ENCODE results near the gene ESYT3. TPM values are rescaled to one million over a fixed set of nuclear protein-coding genes. Genes with fewer than 3 reads are reported as not detected.

ESYT3 gene
- total and polyA plus RNA-seq, 2 of the 8 experiments (the other 6 are each of a cell fraction or from before 2014, with no cell fraction given), result 4.4 to 7.3 TPM

- no peaks in the 10 kb centered on the region for H3K36me3 ChIP-seq (ENCODE audit: control insufficient read depth in 2 of 4, insufficient read depth in 4 of 4, low read length in 3 of 4)
Observed at GRCh38 chr3:138451595-138452162, 17.3 kb downstream of the ESYT3 start.

More at GRCh38 chr3:138451595-138452162, 17.3 kb downstream of the ESYT3 start:
- Histone ChIP-seq H3K18ac (ENCODE audit: extremely low read depth, low read length) (peak overlapping the region; percentile 48; the same call in 1 of the 2 replicates), H3K4ac (replicated peaks; ENCODE audit: insufficient read length, low read depth, low read length) (peak overlapping the region; percentile 91), H3K9ac (replicated peaks in 1 of 4; ENCODE audit: extremely low read depth in 1 of 4, low read depth in 3 of 4, low read length in 3 of 4) (no peak overlapping the region), H3K14ac (ENCODE audit: insufficient read length) (no peak overlapping the region), H2AFZ (ENCODE audit: low read length) (no peak overlapping the region), H4K5ac (ENCODE audit: insufficient read length, low read depth, low read length) (no peak overlapping the region), H2BK120ac (replicated peaks; ENCODE audit: low read depth, low read length) (no peak overlapping the region), H2BK15ac (ENCODE audit: low read length) (no peak overlapping the region), H3K4me3 (ENCODE audit: extremely low read depth in 1 of 4, insufficient read depth in 2 of 4, low read depth in 3 of 4, low read length in 4 of 4) (no peak overlapping the region), H4K20me1 (replicated peaks in 1 of 2; ENCODE audit: control insufficient read depth in 1 of 2, insufficient read depth in 2 of 2, low read length in 2 of 2) (peaks cover 0 to 2% of the 10 kb centered on the region in 2 experiments), H3K56ac (replicated peaks; ENCODE audit: insufficient read length, low read depth, low read length) (no peak overlapping the region), H3K9me3 (ENCODE audit: insufficient read depth in 2 of 2, low read depth in 1 of 2, low read length in 1 of 2) (peaks cover 0 to 3% of the 10 kb centered on the region in 2 experiments; a peak in 2 of 4 replicates), H3K79me1 (ENCODE audit: low read depth, low read length) (no peaks in the 10 kb centered on the region), H2BK20ac (ENCODE audit: low read length) (0 out of 2 replicates have a peak overlapping the region, but pooled peaks have one; percentile 80), H3K23me2 (ENCODE audit: low read depth, low read length) (no peaks in the 10 kb centered on the region; the same call in 1 of the 2 replicates), H3K23ac (ENCODE audit: insufficient read length) (no peak overlapping the region), H2AK5ac (ENCODE audit: low read depth, low read length) (peak overlapping the region; percentile 48; the same call in 1 of the 2 replicates), H4K91ac (replicated peaks; ENCODE audit: insufficient read length, low read length) (peak overlapping the region; percentile 54), H2BK12ac (ENCODE audit: low read depth, low read length) (no peak overlapping the region), H2BK5ac (ENCODE audit: low read depth, low read length) (peak overlapping the region; percentile 81; the same call in 1 of the 2 replicates), H4K8ac (ENCODE audit: extremely low read depth, insufficient read depth, low read length) (no peak overlapping the region), H3K79me2 (ENCODE audit: control insufficient read depth in 1 of 2, insufficient read depth in 2 of 2, low read length in 2 of 2) (no peaks in the 10 kb centered on the region), H3K27me3 (replicated peaks in 1 of 4; ENCODE audit: control insufficient read depth in 3 of 4, extremely low read depth in 1 of 4, insufficient read depth in 3 of 4, low read length in 3 of 4) (no peaks in the 10 kb centered on the region), H3K4me1 (replicated peaks in 1 of 4; ENCODE audit: control insufficient read depth in 3 of 4, insufficient read depth in 4 of 4, low read length in 3 of 4) (peaks cover 0 to 10% (median 5%) of the 10 kb centered on the region in 4 experiments; a peak in 5 of 7 replicates), H3K27ac (ENCODE audit: low read depth, low read length) (no peak overlapping the region), H3K4me2 (ENCODE audit: insufficient read depth in 1 of 2, low read depth in 2 of 2, low read length in 2 of 2) (no peak overlapping the region)
- FAIRE-seq, result no peak
- ChIA-PET CTCF (ENCODE audit: partially characterized antibody) (interaction anchor here (0.5 to 2.8 kb wide), 9 partner anchors 8 to 62 kb away, joined by 3 to 10 read pairs (median 4); partner anchors contain the start of gene ESYT3), POLR2A (ENCODE audit: partially characterized antibody) (interaction anchor here (1.3 kb wide), 2 partner anchors 9 to 23 kb away, joined by 3 to 4 read pairs; no protein-coding TSS in a partner anchor)
- no peak for DNase-seq (ENCODE audit: low read depth in 1 of 2, low spot score in 2 of 2)
- TF ChIP-seq E2F6 (IDR thresholded peaks at IDR 0.05), result 0 out of 2 replicates have a peak, but pooled peaks have one; percentile 15
- TF ChIP-seq EGR1 (IDR thresholded peaks at IDR 0.05; ENCODE audit: borderline replicate concordance, low read depth, low read length), result peak; percentile 42; the same call in 1 of the 2 replicates
- TF ChIP-seq POU5F1 (IDR thresholded peaks at IDR 0.05; ENCODE audit: low read depth, low read length), result no peak
- whole genome bisulfite sequencing, 2 experiments (ENCODE audit: extremely low coverage in 1 of 2, insufficient coverage in 1 of 2, insufficient read length in 1 of 2, insufficient replicate concordance in 2 of 2, low coverage in 1 of 2, low lambda C conversion rate in 2 of 2, missing lambda C conversion rate in 1 of 2), result 89% methylated on average over 38 of the region's 43 CpGs; no CpG with 5 or more reads in 1 of the 2 experiments

All from H1 (cell line).